ENCODE results near the gene RAB38.
A peak's percentile ranks its signal among the peaks of the same experiment; 100 is the strongest.

RAB38 gene

GRCh38 chr11:88169471-88169870 lies 5.8 kb downstream of the RAB38 start:
- no peak for FAIRE-seq

- FAIRE-seq = no peak
Observed at GRCh38 chr11:88167853-88168252, 7.4 kb downstream of the RAB38 start.

GRCh38 chr11:88164806-88165585 lies 10.2 kb downstream of the RAB38 start:
- no peak for FAIRE-seq

DNA sequence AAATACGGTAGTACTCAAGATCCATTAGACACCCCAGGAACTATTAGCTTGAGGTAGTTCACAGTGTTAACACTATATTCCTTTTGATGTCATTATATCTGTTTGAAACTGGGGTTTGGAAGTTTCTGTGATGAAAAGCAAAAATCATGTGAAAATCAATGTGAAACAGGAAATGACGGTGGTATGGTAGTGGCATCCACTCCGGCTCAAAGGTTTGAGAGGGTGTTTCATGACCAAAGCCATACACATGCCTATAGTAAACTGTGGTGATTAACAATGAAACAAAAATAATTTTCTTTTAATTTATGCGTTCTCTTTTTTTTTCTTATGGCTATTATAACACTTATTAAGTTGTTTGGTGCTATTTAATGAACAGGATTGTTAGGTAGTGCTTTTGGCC lies 10.9 kb downstream of the RAB38 start:
- no peak for FAIRE-seq

GRCh38 chr11:88158081-88158480 lies 17.2 kb downstream of the RAB38 start:
- no peak for FAIRE-seq

DNA sequence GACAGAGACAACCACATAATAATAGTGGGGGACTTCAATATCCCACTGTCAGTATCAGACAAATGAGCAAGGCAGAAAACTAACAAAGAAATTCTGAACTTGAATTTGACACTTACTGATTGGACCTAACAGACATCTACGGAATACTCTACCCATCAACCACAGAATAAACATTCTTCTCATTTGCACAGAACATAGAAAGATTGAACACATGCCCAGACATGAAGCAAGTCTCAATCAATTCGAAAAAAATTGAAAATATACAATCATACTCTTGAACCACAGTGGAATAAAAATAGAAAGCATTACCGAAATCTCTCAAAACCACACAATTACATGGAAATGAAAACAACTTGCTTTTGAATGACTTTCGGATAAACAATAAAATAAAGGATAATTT lies 17.9 kb downstream of the RAB38 start:
- FAIRE-seq = no peak

DNA sequence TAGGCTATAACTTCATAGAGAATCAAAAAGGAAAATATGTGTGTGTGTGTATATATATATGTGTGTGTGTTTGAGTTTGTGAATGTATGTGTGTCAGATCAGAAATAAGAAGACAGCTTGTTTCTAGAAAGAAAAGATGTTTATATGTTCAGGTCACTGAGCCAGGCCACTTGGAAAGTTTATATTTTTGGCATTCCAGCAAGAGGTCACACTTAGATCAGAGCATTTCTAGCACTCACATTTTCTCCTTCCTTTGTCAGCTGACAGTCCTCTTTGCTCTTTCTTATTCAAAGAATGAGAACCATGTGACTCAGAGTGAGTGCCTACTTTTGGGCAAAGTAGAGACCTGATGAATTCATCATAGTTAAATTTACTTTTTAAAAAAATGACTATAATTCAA lies 22.9 kb downstream of the RAB38 start:
- FAIRE-seq = no peak

- FAIRE-seq = no peak
Observed at GRCh38 chr11:88151709-88152265, 23.5 kb downstream of the RAB38 start.

DNA sequence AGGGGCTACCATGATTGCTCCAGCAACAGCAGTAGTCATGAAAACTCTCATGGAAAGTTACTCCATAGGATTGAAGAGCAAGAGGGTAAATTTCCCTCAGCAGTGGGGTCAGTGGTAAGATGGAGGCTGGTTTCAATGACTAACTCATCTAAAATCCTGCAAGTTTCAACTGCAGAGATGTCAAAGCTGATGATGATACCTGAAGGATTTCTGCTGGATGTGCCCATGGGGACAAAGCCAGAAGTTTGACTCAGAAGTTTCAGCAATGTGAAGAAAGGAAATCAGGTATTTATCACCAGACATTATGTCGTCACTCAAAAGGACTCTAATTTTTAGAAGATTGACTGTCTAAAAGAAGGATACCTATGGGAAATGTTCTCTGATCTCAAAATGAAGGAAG lies 29.1 kb downstream of the RAB38 start:
- no peak for FAIRE-seq

DNA sequence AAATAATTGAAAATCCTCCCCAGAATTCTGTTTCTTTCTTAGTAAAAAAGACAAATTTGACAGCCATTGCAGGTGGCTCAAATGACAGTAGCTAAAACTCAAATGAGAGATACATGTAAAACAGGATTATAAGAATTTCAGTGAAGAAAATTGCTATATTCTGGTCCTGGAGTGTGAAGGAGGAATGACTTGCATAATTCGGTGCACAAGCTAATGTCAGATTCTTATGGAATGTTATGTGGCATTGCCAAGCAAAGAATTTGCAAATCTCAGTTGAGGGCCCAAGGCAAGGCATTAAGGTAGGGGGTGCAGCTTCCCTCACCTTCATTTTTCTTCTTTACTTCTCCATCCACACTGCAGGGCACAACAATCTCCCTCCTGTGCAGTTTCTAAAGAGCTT lies 35.4 kb downstream of the RAB38 start:
- FAIRE-seq = no peak

DNA sequence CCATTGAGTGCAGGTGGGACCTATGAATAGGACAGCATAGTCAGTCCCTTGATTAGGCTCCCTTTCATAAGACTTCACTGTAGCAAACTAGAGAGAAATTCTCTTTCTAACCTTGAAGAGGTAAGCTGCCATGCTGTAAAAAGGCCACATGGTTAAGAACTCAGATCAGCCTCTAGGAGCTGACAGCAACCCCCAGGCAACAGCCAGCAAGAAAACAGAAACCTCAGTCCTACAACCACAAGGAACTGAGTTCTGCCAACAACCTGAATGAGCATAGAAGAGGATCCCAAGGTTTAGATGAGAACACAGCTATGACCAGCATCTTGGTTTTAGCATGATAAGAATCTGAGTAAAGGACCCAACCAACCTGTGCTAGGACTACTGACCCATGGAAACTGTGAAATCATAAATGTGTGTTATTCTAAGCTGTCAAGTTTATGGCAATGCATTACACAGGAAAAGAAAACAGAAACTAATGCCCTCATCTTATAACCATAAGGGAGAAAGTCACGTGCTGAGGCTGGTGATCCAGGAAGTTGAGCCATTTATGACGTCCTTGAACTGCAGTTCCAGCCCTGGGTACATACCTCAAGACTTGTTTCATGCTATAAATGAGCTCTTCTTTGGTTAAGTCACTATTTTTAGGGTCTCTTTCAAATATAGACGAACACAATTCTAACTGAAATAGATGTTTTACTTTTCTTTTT lies 43.3 kb downstream of the RAB38 start:
- no peak for FAIRE-seq

DNA sequence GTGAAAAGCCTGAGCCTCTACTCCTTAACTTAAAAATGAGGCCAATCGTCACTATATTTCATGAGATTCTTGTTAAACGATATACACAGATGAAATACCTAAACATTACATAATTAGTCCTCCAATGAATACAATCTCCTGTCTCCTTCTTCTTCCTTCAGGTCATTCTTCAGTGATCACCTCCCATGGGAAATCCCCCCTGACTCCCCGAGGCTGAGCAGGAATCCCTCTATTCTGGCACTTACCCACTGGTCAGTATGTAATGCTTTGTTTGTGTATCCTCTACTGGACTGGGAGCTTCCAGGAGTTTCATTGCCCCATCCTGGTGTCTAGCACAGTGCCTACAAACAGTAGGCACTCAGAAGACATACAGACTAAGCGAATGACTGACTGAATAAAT lies 52.3 kb downstream of the RAB38 start:
- no peak for FAIRE-seq

DNA sequence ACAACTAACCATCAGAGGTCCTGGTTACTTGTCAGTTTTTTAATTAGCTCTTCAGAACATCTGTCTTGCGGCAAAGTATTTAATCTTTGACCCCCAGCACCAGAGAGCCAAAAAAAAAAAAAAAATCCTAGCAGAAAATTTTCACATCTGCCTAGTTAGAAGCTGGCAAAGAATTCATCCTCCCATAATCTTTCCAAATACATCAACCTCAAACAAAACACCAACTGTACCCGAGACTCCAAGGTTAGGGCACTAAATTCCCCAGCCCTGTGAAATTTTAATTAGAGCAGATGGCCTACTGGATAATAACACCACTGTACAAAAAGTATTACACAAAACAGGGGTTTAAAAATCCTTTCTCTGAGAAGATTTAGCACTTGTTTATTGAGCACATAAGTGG lies 55.7 kb downstream of the RAB38 start:
- FAIRE-seq = no peak

GRCh38 chr11:88117281-88117858 lies 57.9 kb downstream of the RAB38 start:
- FAIRE-seq = no peak

GRCh38 chr11:88115828-88116755 lies 59.2 kb downstream of the RAB38 start:
- FAIRE-seq = no peak

DNA sequence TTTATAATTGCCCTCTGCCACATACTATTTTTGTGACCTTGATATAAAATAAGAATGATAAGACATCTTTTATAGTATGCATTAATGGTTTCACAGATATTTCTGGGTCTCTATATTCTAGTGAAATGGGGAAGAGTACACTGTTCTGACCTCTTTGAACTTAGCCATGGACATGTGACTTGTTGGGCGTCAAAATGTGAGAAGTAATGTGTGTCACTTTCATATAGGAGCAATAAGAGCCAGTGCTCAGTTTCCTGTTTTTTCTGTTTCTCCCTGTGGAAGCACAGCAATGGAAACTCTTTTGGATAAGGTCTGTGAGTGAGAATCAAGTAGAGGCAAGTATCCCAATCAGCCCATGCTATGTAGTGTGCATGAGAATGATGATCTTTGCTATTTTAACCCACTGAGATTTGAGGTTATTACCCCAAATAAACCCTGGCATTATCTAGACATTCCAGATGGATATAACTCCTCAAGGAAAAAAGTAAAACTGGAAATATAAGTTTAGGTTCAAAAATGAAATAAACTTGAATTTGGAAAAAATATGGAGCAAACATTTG lies 60.7 kb downstream of the RAB38 start:
- no peak for FAIRE-seq

GRCh38 chr11:88106666-88107065 lies 68.6 kb downstream of the RAB38 start:
- FAIRE-seq = no peak

GRCh38 chr11:88105951-88106350 lies 69.3 kb downstream of the RAB38 start:
- FAIRE-seq = no peak

- FAIRE-seq = no peak
Observed at GRCh38 chr11:88105526-88105925, 69.7 kb downstream of the RAB38 start.

- no peak for FAIRE-seq
Observed at GRCh38 chr11:88104408-88104807, 70.8 kb downstream of the RAB38 start.

DNA sequence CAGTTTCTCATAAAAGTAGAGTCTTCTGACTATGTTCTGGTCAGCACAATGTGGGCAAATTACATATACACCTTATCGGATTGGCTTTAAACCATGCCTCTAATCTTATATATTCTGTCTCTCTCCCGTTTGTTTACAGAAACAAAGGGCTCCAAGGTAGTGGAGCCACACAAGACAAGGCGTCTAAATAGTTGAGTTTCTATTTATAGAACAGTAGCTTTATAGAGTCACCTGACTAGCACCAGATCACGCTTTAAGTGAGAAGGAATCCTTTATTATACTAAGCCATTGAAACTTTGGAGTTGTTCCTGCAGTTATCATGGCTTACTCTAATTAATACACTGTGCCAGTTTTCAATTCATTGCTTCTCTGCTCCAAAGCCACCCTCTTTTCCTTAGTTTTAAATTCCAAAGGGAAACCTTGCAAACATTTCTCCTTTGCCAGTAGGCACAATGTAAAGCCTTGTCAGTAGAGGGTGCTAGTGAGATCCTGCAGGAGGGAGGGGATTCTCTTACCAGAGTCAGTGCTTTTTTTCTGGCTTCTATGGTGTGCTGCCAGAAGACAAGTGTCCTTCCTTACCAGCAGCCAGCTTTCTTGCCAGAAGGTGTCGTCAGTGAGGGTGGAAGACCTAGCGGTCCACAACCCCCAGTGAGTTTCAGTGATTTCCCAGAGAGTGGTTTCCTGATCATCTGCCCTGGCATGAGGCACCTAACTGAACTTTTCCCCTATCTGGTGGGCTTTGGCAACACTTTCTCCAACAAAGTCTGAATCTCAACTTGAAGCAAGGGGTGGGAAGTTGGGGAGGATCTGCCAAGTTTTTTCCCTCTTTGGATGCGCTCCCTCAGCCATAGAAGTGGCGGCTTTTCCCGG lies 71.7 kb downstream of the RAB38 start:
- peak; percentile 71 for FAIRE-seq

- FAIRE-seq = no peak
Observed at GRCh38 chr11:88102598-88102934, 72.7 kb downstream of the RAB38 start.

Measured in G401.6 (cell line).